Stomach (tissue), 9 donors: Measurements from ENCODE around the gene PPIL4. TPM values are rescaled to one million over a fixed set of nuclear protein-coding genes. Genes with fewer than 3 reads are reported as not detected.
A peak's percentile ranks its signal among the peaks of the same experiment; 100 is the strongest.

Experiments
- DNase-seq, 2 donors: peaks; one replicate each; pipeline versions ENCODE4 v3.0.0 to v3.0.0-alpha.2; 2013 to 2019
- H3K27ac ChIP-seq, 5 donors: fragments of 200-600 bp in 4 of 5; sonication (generic) in 4 of 5; one replicate each; pipeline ENCODE4 v1.5.1; 2013 to 2019; ENCODE audit warnings: mild to moderate bottlenecking in 1 of 5, moderate library complexity in 1 of 5
- H3K27me3 ChIP-seq, 3 donors: fragments of 200-600 bp; sonication (generic); one replicate each; pipeline ENCODE4 v1.5.1; 2017 to 2019; ENCODE audit warnings: mixed run types in 1 of 3
- H3K36me3 ChIP-seq, 4 donors: fragments of 200-600 bp; sonication (generic); 1 replicate in 3 of 4; 2 replicates in 1 of 4; pipeline ENCODE4 v1.5.1; 2016 to 2019
- H3K4me1 ChIP-seq, 4 donors: fragments of 200-600 bp; sonication (generic); one replicate each; pipeline ENCODE4 v1.5.1; 2016 to 2019
- H3K4me3 ChIP-seq, 4 donors: fragments of 200-600 bp; sonication (generic) in 3 of 4; one replicate each; pipeline ENCODE4 v1.5.1; 2016 to 2019; ENCODE audit warnings: mild to moderate bottlenecking in 1 of 4
- H3K9me3 ChIP-seq, 4 donors: fragments of 200-600 bp; sonication (generic); one replicate each; pipeline ENCODE4 v1.5.1; 2016 to 2019
- EP300 ChIP-seq: sonication (generic); formaldehyde crosslinking; IDR thresholded peaks from one replicate; pipeline ENCODE4 v1.6.1; 2017; ENCODE audit warnings: antibody characterized with exemption
- POLR2A ChIP-seq, 4 donors: fragments of 450-650 bp; IDR thresholded peaks; one replicate each; pipeline ENCODE4 v1.6.1; 2016; ENCODE audit warnings: antibody characterized with exemption in 4 of 4, control low read depth in 2 of 4, mild to moderate bottlenecking in 1 of 4, moderate library complexity in 1 of 4
- POLR2AphosphoS5 ChIP-seq, 3 donors: sonication (generic); formaldehyde crosslinking; IDR thresholded peaks; one replicate each; pipeline ENCODE4 v1.6.1; 2016; ENCODE audit warnings: antibody characterized with exemption in 3 of 3
- WGBS, 5 donors: extraction: QIAGEN DNeasy Blood & Tissue Kit in 3 of 5; methylation state at CpG; one replicate each; pipeline versions ENCODE4 v1.1.5 to v1.1.7; 2013 to 2018; 5-methylcytosine and 5-hydroxymethylcytosine counted together
- intact Hi-C: fragments of 100-400 bp; cut with DNase I; formaldehyde crosslinking; loops from one replicate; pipeline ENCODE4 v1.15.1; 2023; ENCODE audit warnings: low total_unique reads
- polyA plus RNA-seq, 3 donors: library from polyadenylated mRNA; stranded (reverse); fragments of 200-250 nt; gene quantifications; one replicate each; pipeline ENCODE4 v1.2.3, GENCODE V29; 2013
- total RNA-seq, 5 donors: library from RNA; depleted of rRNA; stranded (reverse); fragments of >200 nt; gene quantifications; one replicate each; pipeline versions ENCODE4 v1.1.0 to v1.2.3, GENCODE V29; 2014 to 2016
- TF ChIP-seq, protein P1 (sequence below), 7 experiments: fragments of 450-650 bp in 4 of 7; fragments of 200-600 bp in 3 of 7; sonication (generic) in 3 of 7; IDR thresholded peaks; one replicate each; pipeline ENCODE4 v1.5.1; 2016 to 2019; ENCODE audit warnings: antibody characterized with exemption in 7 of 7, control low read depth in 2 of 7, mild to moderate bottlenecking in 1 of 7
- donor health status: healthy with polysubstance abuse.
- donor health status: Bipolar disorder and iron deficiency.
- donor health status: healthy.

The PPIL4 gene
- total and polyA plus RNA-seq, 8 donors, result 7.6 to 59.7 (median 16.4) TPM

DNA sequence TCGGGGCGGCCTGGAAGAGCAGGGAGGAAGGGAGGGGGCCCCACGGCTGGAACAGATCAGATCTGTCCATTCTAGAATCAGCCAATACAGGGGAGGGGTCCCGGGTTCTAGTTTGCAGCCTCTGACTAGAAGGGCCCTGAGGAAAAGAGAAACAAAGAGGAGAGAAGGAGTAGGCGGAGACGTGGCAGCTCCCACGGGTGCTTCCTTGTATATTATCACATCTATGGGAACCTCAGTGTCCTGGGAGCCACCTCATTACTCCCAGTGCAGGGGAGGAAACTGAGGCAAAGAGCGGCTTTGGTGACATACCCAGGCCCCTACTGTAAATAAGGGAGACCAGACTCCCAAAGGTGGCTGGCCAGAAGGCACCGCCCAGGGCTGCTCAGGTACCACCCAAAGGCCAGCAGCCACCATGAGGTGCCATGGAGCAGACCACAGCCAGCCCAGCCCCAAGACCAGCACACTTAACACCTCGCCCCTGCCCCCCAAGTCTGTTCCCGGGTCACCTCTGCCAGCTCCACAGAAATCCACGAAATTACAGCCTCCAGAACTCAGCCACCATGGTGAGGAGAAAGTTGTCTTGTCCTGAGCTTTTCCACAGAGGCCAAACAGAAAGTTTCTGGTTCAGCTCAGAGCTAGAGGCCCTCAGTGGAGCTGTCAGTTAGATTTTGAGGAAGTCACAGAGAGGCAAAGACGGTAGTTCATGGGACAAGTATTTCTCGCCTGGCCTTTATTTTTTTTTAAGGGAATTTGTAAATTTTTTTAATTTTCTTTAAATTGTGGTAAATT, 63.1 kb downstream of the PPIL4 start:
- TF ChIP-seq EP300 (no peak), POLR2A (IDR thresholded peaks at IDR 0.05) (no peak), POLR2AphosphoS5 (IDR thresholded peaks at IDR 0.05) (no peak)
- TF ChIP-seq, protein P1, sequence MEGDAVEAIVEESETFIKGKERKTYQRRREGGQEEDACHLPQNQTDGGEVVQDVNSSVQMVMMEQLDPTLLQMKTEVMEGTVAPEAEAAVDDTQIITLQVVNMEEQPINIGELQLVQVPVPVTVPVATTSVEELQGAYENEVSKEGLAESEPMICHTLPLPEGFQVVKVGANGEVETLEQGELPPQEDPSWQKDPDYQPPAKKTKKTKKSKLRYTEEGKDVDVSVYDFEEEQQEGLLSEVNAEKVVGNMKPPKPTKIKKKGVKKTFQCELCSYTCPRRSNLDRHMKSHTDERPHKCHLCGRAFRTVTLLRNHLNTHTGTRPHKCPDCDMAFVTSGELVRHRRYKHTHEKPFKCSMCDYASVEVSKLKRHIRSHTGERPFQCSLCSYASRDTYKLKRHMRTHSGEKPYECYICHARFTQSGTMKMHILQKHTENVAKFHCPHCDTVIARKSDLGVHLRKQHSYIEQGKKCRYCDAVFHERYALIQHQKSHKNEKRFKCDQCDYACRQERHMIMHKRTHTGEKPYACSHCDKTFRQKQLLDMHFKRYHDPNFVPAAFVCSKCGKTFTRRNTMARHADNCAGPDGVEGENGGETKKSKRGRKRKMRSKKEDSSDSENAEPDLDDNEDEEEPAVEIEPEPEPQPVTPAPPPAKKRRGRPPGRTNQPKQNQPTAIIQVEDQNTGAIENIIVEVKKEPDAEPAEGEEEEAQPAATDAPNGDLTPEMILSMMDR (IDR thresholded peaks at IDR 0.05), result no peak
- Histone ChIP-seq H3K4me1 (peaks cover 4 to 42% (median 6%) of the 10 kb centered on the region in 4 donors), H3K9me3 (no peaks in the 10 kb centered on the region), H3K27ac (peak overlapping the region; percentile 40 to 77 (median 75)), H3K36me3 (no peaks in the 10 kb centered on the region), H3K4me3 (peak overlapping the region; percentile 34 to 41 (median 37)), H3K27me3 (no peaks in the 10 kb centered on the region)
- intact Hi-C loops, result no loop called here
- 62 to 71% (median 67%) methylated on average over 13 to 14 of the region's 14 CpGs for WGBS, 5 donors
- peak in 1 of 2 donors; percentile 13 for DNase-seq

DNA sequence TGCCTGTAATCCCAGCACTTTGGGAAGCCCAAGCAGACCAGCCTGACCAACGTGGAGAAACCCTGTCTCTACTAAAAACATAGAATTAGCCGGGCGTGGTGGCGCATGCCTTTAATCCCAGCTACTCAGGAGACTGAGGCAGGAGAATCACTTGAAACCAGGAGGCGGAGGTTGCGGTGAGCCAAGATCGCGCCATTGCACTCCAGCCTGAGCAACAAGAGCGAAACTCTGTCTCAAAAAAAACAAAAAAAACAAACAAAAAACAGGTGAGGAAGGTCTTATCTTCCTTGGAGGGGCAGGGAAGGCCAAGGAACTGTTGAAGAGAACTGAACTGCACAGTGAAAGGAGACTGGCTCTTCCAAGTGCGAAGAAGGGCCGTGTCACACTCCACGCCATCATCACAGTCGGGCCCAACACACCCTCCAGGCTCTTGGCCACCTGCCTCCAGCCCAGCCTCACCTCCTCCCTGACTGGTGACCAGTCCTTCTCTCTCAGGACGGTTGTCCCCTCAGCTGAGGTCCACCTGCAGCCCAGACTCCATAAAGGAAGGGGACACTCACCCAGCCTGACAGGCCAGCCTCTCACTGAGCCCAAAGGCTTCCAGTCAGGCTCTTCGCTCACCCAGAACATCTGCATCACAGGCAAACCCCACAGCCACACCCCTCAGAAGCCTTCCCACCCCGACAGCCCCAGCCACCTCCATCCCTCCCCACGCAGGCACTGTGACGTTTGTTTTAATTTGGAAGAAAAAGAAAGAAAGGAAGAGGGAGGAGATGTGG, 65.2 kb downstream of the PPIL4 start:
- intact Hi-C loops, result no loop called here
- Histone ChIP-seq H3K4me1 (peaks cover 4 to 39% (median 6%) of the 10 kb centered on the region in 4 donors), H3K9me3 (no peaks in the 10 kb centered on the region), H3K27ac (peak overlapping the region in 3 of 5 donors; percentile 75 to 77 (median 77)), H3K36me3 (no peaks in the 10 kb centered on the region), H3K27me3 (no peaks in the 10 kb centered on the region), H3K4me3 (no peak overlapping the region)
- 79 to 89% (median 86%) methylated on average over 18 of the region's 18 CpGs for WGBS, 5 donors
- DNase-seq, result no peak
- TF ChIP-seq POLR2A (IDR thresholded peaks at IDR 0.05) (no peak), EP300 (no peak)

DNA sequence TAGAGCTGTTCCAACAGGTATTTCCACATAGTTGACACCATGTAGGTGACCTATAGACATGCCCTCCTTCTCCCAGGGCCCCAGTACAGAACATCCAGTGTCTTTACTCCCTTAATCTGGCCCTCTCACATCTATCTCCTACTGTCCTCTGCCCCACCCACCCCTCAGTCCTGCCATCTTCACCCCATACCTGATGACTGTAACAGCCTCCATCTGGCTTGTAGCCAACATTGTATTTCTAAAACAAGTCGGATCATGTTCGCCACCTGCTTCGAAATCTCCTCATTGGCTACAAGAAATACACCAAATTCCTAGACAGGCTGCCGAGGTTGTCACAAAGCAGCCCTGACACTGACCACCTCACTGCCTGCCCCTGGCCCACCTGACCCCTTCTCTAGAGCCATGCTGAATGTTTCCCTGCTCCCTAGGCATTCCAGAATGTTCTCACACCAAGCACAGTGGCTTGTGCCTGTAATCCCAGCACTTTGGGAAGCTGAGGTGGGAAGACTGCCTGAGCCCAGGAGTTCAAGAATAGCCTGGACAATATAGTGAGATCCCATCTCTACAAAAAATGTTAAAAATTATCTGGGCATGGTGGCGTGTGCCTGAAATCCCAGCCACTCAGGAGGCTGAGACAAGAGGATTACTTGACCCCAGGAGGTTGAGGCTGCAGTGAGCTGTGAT, 67.1 kb downstream of the PPIL4 start:
- TF ChIP-seq POLR2A (IDR thresholded peaks at IDR 0.05) (no peak), EP300 (no peak), POLR2AphosphoS5 (IDR thresholded peaks at IDR 0.05) (no peak)
- TF ChIP-seq, protein P1 (IDR thresholded peaks at IDR 0.05), result no peak
- H3K4me3 ChIP-seq, result no peak overlapping the region
- H3K27ac ChIP-seq, result no peak overlapping the region
- peaks cover 0 to 26% (median 6%) of the 10 kb centered on the region in 4 donors for H3K4me1 ChIP-seq
- no peaks in the 10 kb centered on the region for H3K36me3 ChIP-seq
- DNase-seq, result no peak
- 84 to 94% (median 87%) methylated on average over 5 of the region's 5 CpGs for WGBS, 5 donors
- intact Hi-C loops, result no loop called here
- no peaks in the 10 kb centered on the region for H3K27me3 ChIP-seq
- H3K9me3 ChIP-seq, result no peaks in the 10 kb centered on the region

DNA sequence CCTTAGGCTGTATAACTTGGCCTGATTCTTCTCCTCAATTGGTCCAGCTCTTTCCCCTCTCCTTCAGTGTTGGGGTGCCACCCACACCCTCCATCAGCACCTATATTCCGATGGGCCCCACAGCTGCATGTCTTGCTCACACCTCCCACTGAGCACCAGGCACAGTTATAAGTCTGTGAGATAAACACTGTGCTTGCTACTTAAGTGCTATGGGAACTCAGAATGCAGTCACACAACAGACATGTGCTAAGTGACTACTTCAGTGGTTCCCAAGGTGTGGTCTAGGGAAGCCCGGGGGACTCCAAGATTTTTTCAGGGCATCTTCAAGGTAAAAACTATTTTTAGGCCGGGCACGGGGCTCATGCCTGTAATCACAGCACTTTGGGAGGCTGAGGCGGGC, 68.3 kb downstream of the PPIL4 start:
- intact Hi-C loops, result no loop called here
- Histone ChIP-seq H3K9me3 (no peaks in the 10 kb centered on the region), H3K27ac (no peak overlapping the region), H3K27me3 (no peaks in the 10 kb centered on the region), H3K4me3 (no peak overlapping the region), H3K4me1 (peaks cover 0 to 28% (median 8%) of the 10 kb centered on the region in 4 donors), H3K36me3 (no peaks in the 10 kb centered on the region)
- no peak for TF ChIP-seq POLR2AphosphoS5 (IDR thresholded peaks at IDR 0.05)
- TF ChIP-seq, protein P1 (IDR thresholded peaks at IDR 0.05), result no peak
- no peak for TF ChIP-seq POLR2A (IDR thresholded peaks at IDR 0.05)
- no peak for TF ChIP-seq EP300
- no peak for DNase-seq
- WGBS, 5 donors, result 90 to 98% (median 95%) methylated on average over 5 of the region's 5 CpGs
